Smooth muscle cell (in vitro differentiated cells): ENCODE measurements around the gene PSD2. TPM values are rescaled to one million over a fixed set of nuclear protein-coding genes. Genes with fewer than 3 reads are reported as not detected.

ENCODE experiments used
- DNase-seq: peaks from one replicate; lab custom pipeline; 2025; ENCODE audit not compliant: unreplicated experiment; lab: John Stamatoyannopoulos, UW
- H2AFZ ChIP-seq: fragments of 200-600 bp; sonication (generic); 2 replicates; pipeline ENCODE4 v1.6.0; 2016; ENCODE audit warnings: antibody characterized with exemption, low read depth, mild to moderate bottlenecking
- H3F3A ChIP-seq: fragments of 200-600 bp; sonication (generic); 2 replicates; pipeline ENCODE4 v1.6.0; 2017; ENCODE audit warnings: antibody characterized with exemption, low read depth
- H3K27ac ChIP-seq: fragments of 200-600 bp; sonication (generic); 2 replicates; pipeline ENCODE4 v1.5.1; 2016; ENCODE audit warnings: low read depth, mild to moderate bottlenecking
- H3K27me3 ChIP-seq: fragments of 200-600 bp; sonication (generic); 2 replicates; pipeline ENCODE4 v1.6.1; 2016; ENCODE audit warnings: low read depth, mild to moderate bottlenecking
- H3K36me3 ChIP-seq: fragments of 200-600 bp; sonication (generic); 2 replicates; pipeline ENCODE4 v1.5.1; 2016; ENCODE audit warnings: low read depth
- H3K4me1 ChIP-seq: fragments of 200-600 bp; sonication (generic); 2 replicates; pipeline ENCODE4 v1.5.1; 2016; ENCODE audit warnings: low read depth
- H3K4me2 ChIP-seq: fragments of 200-600 bp; sonication (generic); 2 replicates; pipeline ENCODE4 v1.6.0; 2016; ENCODE audit warnings: mild to moderate bottlenecking
- H3K4me3 ChIP-seq: fragments of 200-600 bp; sonication (generic); 2 replicates; pipeline ENCODE4 v1.5.1; 2016; ENCODE audit warnings: mild to moderate bottlenecking
- H3K79me2 ChIP-seq: fragments of 200-600 bp; sonication (generic); 2 replicates; pipeline ENCODE4 v1.6.0; 2016; ENCODE audit warnings: low read depth, mild to moderate bottlenecking
- H3K9ac ChIP-seq: fragments of 200-600 bp; sonication (generic); 2 replicates; pipeline ENCODE4 v1.6.0; 2016; ENCODE audit warnings: low read depth
- H3K9me3 ChIP-seq: fragments of 200-600 bp; sonication (generic); replicated peaks from 2 replicates; pipeline ENCODE4 v1.5.1; 2016; ENCODE audit warnings: low read depth
- H4K20me1 ChIP-seq: fragments of 200-600 bp; sonication (generic); 2 replicates; pipeline ENCODE4 v1.6.0; 2016; ENCODE audit warnings: low read depth
- WGBS: methylation state at CpG from one replicate; pipeline ENCODE4 v1.1.7; 2016; ENCODE audit warnings: low lambda C conversion rate; 5-methylcytosine and 5-hydroxymethylcytosine counted together
- polyA plus RNA-seq: library from polyadenylated mRNA; unstranded; fragments of >200 nt; fragmentation: Nextera tagmentation; extraction: Ambion mirVana; gene quantifications from 2 replicates; pipeline ENCODE4 v1.2.1, GENCODE V29; 2016
- total RNA-seq: library from RNA; depleted of rRNA; stranded (reverse); fragments of >200 nt; gene quantifications from 2 replicates; pipeline ENCODE4 v1.2.3, GENCODE V29; 2014
- TF ChIP-seq, protein P1 (sequence below): fragments of 200-600 bp; sonication (generic); IDR thresholded peaks from 2 replicates; pipeline ENCODE4 v1.5.1; 2017; ENCODE audit warnings: borderline replicate concordance, mild to moderate bottlenecking, antibody characterized with exemption; ENCODE audit not compliant: insufficient read depth, poor library complexity, severe bottlenecking

Gene PSD2
- total and polyA plus RNA-seq, 2 experiments from 2014 or later, result 0.54 to 0.81 TPM

GRCh38 chr5:139797856-139798510 lies 2.4 kb downstream of the PSD2 start:
- no peak overlapping the region for H3K9ac ChIP-seq
- H3K79me2 ChIP-seq, result no peaks in the 10 kb centered on the region
- no peaks in the 10 kb centered on the region for H3K9me3 ChIP-seq
- no peak overlapping the region for H3K4me2 ChIP-seq
- peaks cover 5% of the 10 kb centered on the region for H4K20me1 ChIP-seq
- H2AFZ ChIP-seq, result no peak overlapping the region
- H3F3A ChIP-seq, result no peaks in the 10 kb centered on the region
- H3K4me1 ChIP-seq, result no peaks in the 10 kb centered on the region
- no peaks in the 10 kb centered on the region for H3K36me3 ChIP-seq
- H3K27me3 ChIP-seq, result peaks cover 100% of the 10 kb centered on the region
- WGBS, result 77% methylated on average over 8 of the region's 9 CpGs
- no peak for DNase-seq
- no peak overlapping the region for H3K27ac ChIP-seq
- TF ChIP-seq, protein P1, sequence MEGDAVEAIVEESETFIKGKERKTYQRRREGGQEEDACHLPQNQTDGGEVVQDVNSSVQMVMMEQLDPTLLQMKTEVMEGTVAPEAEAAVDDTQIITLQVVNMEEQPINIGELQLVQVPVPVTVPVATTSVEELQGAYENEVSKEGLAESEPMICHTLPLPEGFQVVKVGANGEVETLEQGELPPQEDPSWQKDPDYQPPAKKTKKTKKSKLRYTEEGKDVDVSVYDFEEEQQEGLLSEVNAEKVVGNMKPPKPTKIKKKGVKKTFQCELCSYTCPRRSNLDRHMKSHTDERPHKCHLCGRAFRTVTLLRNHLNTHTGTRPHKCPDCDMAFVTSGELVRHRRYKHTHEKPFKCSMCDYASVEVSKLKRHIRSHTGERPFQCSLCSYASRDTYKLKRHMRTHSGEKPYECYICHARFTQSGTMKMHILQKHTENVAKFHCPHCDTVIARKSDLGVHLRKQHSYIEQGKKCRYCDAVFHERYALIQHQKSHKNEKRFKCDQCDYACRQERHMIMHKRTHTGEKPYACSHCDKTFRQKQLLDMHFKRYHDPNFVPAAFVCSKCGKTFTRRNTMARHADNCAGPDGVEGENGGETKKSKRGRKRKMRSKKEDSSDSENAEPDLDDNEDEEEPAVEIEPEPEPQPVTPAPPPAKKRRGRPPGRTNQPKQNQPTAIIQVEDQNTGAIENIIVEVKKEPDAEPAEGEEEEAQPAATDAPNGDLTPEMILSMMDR, result no peak
- H3K4me3 ChIP-seq, result no peak overlapping the region

DNA sequence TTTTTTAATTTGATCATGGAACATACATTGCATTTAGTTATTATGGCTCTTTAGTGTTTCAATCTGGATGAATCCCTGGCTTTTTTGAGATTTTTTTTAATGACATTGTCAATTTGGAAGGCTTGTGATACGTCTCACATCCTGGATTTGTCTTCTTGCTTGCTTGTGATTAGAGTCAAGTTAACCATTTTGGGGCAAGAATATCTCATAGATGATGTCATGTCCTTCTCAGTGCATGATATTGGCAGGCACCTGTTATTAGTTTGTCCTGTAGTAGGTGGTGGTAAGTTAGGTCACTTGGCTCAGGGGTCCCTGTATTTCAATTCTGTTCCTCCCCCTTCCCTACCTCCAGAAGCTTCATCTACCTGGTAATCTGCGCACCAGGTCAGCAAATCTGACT lies 3.3 kb downstream of the PSD2 start:
- H3K36me3 ChIP-seq, result no peaks in the 10 kb centered on the region
- H3K9ac ChIP-seq, result no peak overlapping the region
- TF ChIP-seq, protein P1, result no peak
- 74% methylated on average over 2 of the region's 2 CpGs for WGBS
- DNase-seq, result no peak
- no peaks in the 10 kb centered on the region for H3F3A ChIP-seq
- H3K27ac ChIP-seq, result no peak overlapping the region
- no peak overlapping the region for H2AFZ ChIP-seq
- H4K20me1 ChIP-seq, result peaks cover 5% of the 10 kb centered on the region
- no peaks in the 10 kb centered on the region for H3K4me1 ChIP-seq
- no peak overlapping the region for H3K4me2 ChIP-seq
- peaks cover 98% of the 10 kb centered on the region for H3K27me3 ChIP-seq
- H3K79me2 ChIP-seq, result no peaks in the 10 kb centered on the region
- no peak overlapping the region for H3K4me3 ChIP-seq
- H3K9me3 ChIP-seq, result no peaks in the 10 kb centered on the region

- no peak overlapping the region for H3K27ac ChIP-seq
- no peak overlapping the region for H3K9ac ChIP-seq
- peaks cover 98% of the 10 kb centered on the region for H3K27me3 ChIP-seq
- no peaks in the 10 kb centered on the region for H3K79me2 ChIP-seq
- no peak for DNase-seq
- H3F3A ChIP-seq, result no peaks in the 10 kb centered on the region
- TF ChIP-seq, protein P1, result no peak
- H3K4me3 ChIP-seq, result no peak overlapping the region
- H3K9me3 ChIP-seq, result no peaks in the 10 kb centered on the region
- H3K4me1 ChIP-seq, result no peaks in the 10 kb centered on the region
- H3K36me3 ChIP-seq, result no peaks in the 10 kb centered on the region
- peaks cover 5% of the 10 kb centered on the region for H4K20me1 ChIP-seq
- H2AFZ ChIP-seq, result no peak overlapping the region
- H3K4me2 ChIP-seq, result no peak overlapping the region
Observed at GRCh38 chr5:139799359-139799758, 3.8 kb downstream of the PSD2 start.

GRCh38 chr5:139803978-139804377 lies 8.4 kb downstream of the PSD2 start:
- peaks cover 64% of the 10 kb centered on the region for H3K27me3 ChIP-seq
- H3K9me3 ChIP-seq, result no peaks in the 10 kb centered on the region
- no peak for DNase-seq
- H2AFZ ChIP-seq, result no peak overlapping the region
- no peak overlapping the region for H3K4me3 ChIP-seq
- TF ChIP-seq, protein P1, result no peak
- H3K9ac ChIP-seq, result no peak overlapping the region
- H3K36me3 ChIP-seq, result no peaks in the 10 kb centered on the region
- no peaks in the 10 kb centered on the region for H4K20me1 ChIP-seq
- no peaks in the 10 kb centered on the region for H3K79me2 ChIP-seq
- 88% methylated on average over 2 of the region's 2 CpGs for WGBS
- H3K27ac ChIP-seq, result no peak overlapping the region
- no peaks in the 10 kb centered on the region for H3F3A ChIP-seq
- no peak overlapping the region for H3K4me2 ChIP-seq
- no peaks in the 10 kb centered on the region for H3K4me1 ChIP-seq
